Peyer's patch (tissue), 4 donors: ENCODE results near the gene NME9. TPM values are rescaled to one million over a fixed set of nuclear protein-coding genes. Genes with fewer than 3 reads are reported as not detected.

Experiments
- DNase-seq, 3 donors: peaks; one replicate each; pipeline ENCODE4 v3.0.0-alpha.2; 2017 to 2019
- H3K27ac ChIP-seq, 4 donors: fragments of 200-600 bp; sonication (generic); one replicate each; pipeline ENCODE4 v1.5.1; 2016 to 2019
- H3K27me3 ChIP-seq, 2 donors: fragments of 200-600 bp; sonication (generic); one replicate each; pipeline ENCODE4 v1.5.1; 2019
- H3K36me3 ChIP-seq, 3 donors: fragments of 200-600 bp; sonication (generic); one replicate each; pipeline ENCODE4 v1.5.1; 2016 to 2019
- H3K4me1 ChIP-seq, 4 donors: fragments of 200-600 bp; sonication (generic); one replicate each; pipeline ENCODE4 v1.5.1; 2016 to 2019
- H3K4me3 ChIP-seq, 4 donors: fragments of 200-600 bp; sonication (generic); 1 replicate in 3 of 4; 2 replicates in 1 of 4; pipeline ENCODE4 v1.5.1; 2016 to 2019; ENCODE audit warnings: mild to moderate bottlenecking in 1 of 4
- H3K9me3 ChIP-seq, 4 donors: fragments of 200-600 bp; sonication (generic); one replicate each; pipeline ENCODE4 v1.5.1; 2016 to 2019; ENCODE audit warnings: mild to moderate bottlenecking in 1 of 4
- CTCF ChIP-seq, 6 experiments: fragments of 450-650 bp in 4 of 6; fragments of 200-600 bp in 2 of 6; sonication (generic) in 1 of 6; IDR thresholded peaks; one replicate each; pipeline ENCODE4 v1.5.1; 2017 to 2019; ENCODE audit warnings: antibody characterized with exemption in 6 of 6, mild to moderate bottlenecking in 3 of 6, moderate library complexity in 1 of 6
- POLR2A ChIP-seq, 2 donors: fragments of 450-650 bp; IDR thresholded peaks; one replicate each; pipeline ENCODE4 v1.5.1; 2017; ENCODE audit warnings: antibody characterized with exemption in 2 of 2, mild to moderate bottlenecking in 2 of 2, moderate library complexity in 2 of 2
- total RNA-seq, 4 donors: library from RNA; depleted of rRNA; stranded (reverse); fragments of >200 nt; gene quantifications; one replicate each; pipeline ENCODE4 v1.1.0, GENCODE V29; 2016

NME9 gene
- total RNA-seq, 4 donors from 2014 or later: not detected

GRCh38 chr3:138360869-138361525, 31.3 kb upstream of the NME9 start:
- no peak overlapping the region for H3K4me3 ChIP-seq
- no peaks in the 10 kb centered on the region for H3K9me3 ChIP-seq
- H3K4me1 ChIP-seq: no peaks in the 10 kb centered on the region
- H3K36me3 ChIP-seq: no peaks in the 10 kb centered on the region
- TF ChIP-seq CTCF (IDR thresholded peaks at IDR 0.05) (no peak), POLR2A (IDR thresholded peaks at IDR 0.05) (no peak)
- no peak overlapping the region for H3K27ac ChIP-seq
- no peaks in the 10 kb centered on the region for H3K27me3 ChIP-seq
- DNase-seq: no peak

GRCh38 chr3:138359919-138360868, 30.5 kb upstream of the NME9 start:
- no peaks in the 10 kb centered on the region for H3K36me3 ChIP-seq
- no peak overlapping the region for H3K27ac ChIP-seq
- no peak overlapping the region for H3K4me3 ChIP-seq
- no peaks in the 10 kb centered on the region for H3K27me3 ChIP-seq
- no peak for DNase-seq
- no peaks in the 10 kb centered on the region for H3K9me3 ChIP-seq
- H3K4me1 ChIP-seq: no peaks in the 10 kb centered on the region
- no peak for TF ChIP-seq CTCF (IDR thresholded peaks at IDR 0.05)
- no peak for TF ChIP-seq POLR2A (IDR thresholded peaks at IDR 0.05)

GRCh38 chr3:138359148-138359918, 29.7 kb upstream of the NME9 start:
- Histone ChIP-seq H3K27me3 (no peaks in the 10 kb centered on the region), H3K4me3 (no peak overlapping the region), H3K36me3 (no peaks in the 10 kb centered on the region), H3K27ac (no peak overlapping the region), H3K4me1 (no peaks in the 10 kb centered on the region), H3K9me3 (no peaks in the 10 kb centered on the region)
- DNase-seq: no peak
- no peak for TF ChIP-seq CTCF (IDR thresholded peaks at IDR 0.05)
- TF ChIP-seq POLR2A (IDR thresholded peaks at IDR 0.05): no peak

GRCh38 chr3:138356730-138357405, 27.2 kb upstream of the NME9 start:
- TF ChIP-seq CTCF (IDR thresholded peaks at IDR 0.05): no peak
- TF ChIP-seq POLR2A (IDR thresholded peaks at IDR 0.05): no peak
- H3K4me1 ChIP-seq: no peaks in the 10 kb centered on the region
- H3K36me3 ChIP-seq: no peaks in the 10 kb centered on the region
- H3K9me3 ChIP-seq: no peaks in the 10 kb centered on the region
- DNase-seq: no peak
- H3K27ac ChIP-seq: no peak overlapping the region
- no peak overlapping the region for H3K4me3 ChIP-seq
- no peaks in the 10 kb centered on the region for H3K27me3 ChIP-seq

GRCh38 chr3:138355071-138355470, 25.4 kb upstream of the NME9 start:
- H3K9me3 ChIP-seq: no peaks in the 10 kb centered on the region
- DNase-seq: no peak
- H3K27me3 ChIP-seq: no peaks in the 10 kb centered on the region
- TF ChIP-seq CTCF (IDR thresholded peaks at IDR 0.05): no peak
- no peaks in the 10 kb centered on the region for H3K4me1 ChIP-seq
- no peak overlapping the region for H3K27ac ChIP-seq
- H3K4me3 ChIP-seq: no peak overlapping the region
- no peaks in the 10 kb centered on the region for H3K36me3 ChIP-seq
